Testis (tissue), 3 donors: Measurements from ENCODE around the gene WBP2. TPM values are rescaled to one million over a fixed set of nuclear protein-coding genes. Genes with fewer than 3 reads are reported as not detected.

ENCODE experiments used
- DNase-seq: peaks from one replicate; pipeline ENCODE4 v3.0.0-alpha.2; 2019
- H3K27ac ChIP-seq, 2 donors: fragments of 200-600 bp; sonication (generic); one replicate each; pipeline ENCODE4 v1.5.1; 2019
- H3K27me3 ChIP-seq: fragments of 200-600 bp; sonication (generic); one replicate; pipeline ENCODE4 v1.5.1; 2019
- H3K36me3 ChIP-seq: fragments of 200-600 bp; sonication (generic); one replicate; pipeline ENCODE4 v1.5.1; 2017; ENCODE audit warnings: low read depth; ENCODE audit errors: missing control alignments
- H3K4me1 ChIP-seq: fragments of 200-600 bp; sonication (generic); one replicate; pipeline ENCODE4 v1.5.1; 2019
- H3K4me3 ChIP-seq, 2 donors: fragments of 200-600 bp; sonication (generic); one replicate each; pipeline ENCODE4 v1.5.1; 2017 to 2019
- H3K9me3 ChIP-seq: fragments of 200-600 bp; sonication (generic); one replicate; pipeline ENCODE4 v1.5.1; 2017
- POLR2A ChIP-seq: fragments of 450-650 bp; IDR thresholded peaks from one replicate; pipeline ENCODE4 v1.6.1; 2017; ENCODE audit warnings: antibody characterized with exemption, mild to moderate bottlenecking, moderate library complexity
- WGBS, 2 donors: methylation state at CpG; one replicate each; pipeline ENCODE4 v1.1.5; 2018; 5-methylcytosine and 5-hydroxymethylcytosine counted together
- intact Hi-C: fragments of 100-400 bp; cut with DNase I; formaldehyde crosslinking; loops from one replicate; pipeline ENCODE4 v1.15.1; 2023; ENCODE audit warnings: low total_unique reads
- polyA plus RNA-seq: library from polyadenylated mRNA; stranded (reverse); fragments of 350-450 nt; fragmentation: Illumina TruSeq; extraction: RNeasy Lipid Tissue Mini Kit (QIAGEN cat#74804); gene quantifications from one replicate; pipeline ENCODE4 v1.2.3, GENCODE V29; 2014; ENCODE audit warnings: low read depth, low replicate concordance; ENCODE audit not compliant: insufficient read depth
- total RNA-seq, 2 donors: library from RNA; depleted of rRNA; stranded (reverse); fragments of >200 nt; gene quantifications; one replicate each; pipeline ENCODE4 v1.2.3, GENCODE V29; 2016
- TF ChIP-seq, protein P1 (sequence below), 3 experiments: fragments of 450-650 bp in 2 of 3; fragments of 200-600 bp in 1 of 3; sonication (generic) in 1 of 3; IDR thresholded peaks; one replicate each; pipeline ENCODE4 v1.5.1; 2016 to 2019; ENCODE audit warnings: antibody characterized with exemption in 3 of 3, mild to moderate bottlenecking in 2 of 3, moderate library complexity in 1 of 3

WBP2 gene
- total and polyA plus RNA-seq, 3 donors from 2014 or later, result 96.1 to 217 (median 127) TPM

- H3K27me3 ChIP-seq, result no peaks in the 10 kb centered on the region
- intact Hi-C loops, result no loop called here
- no peak overlapping the region for H3K27ac ChIP-seq
- TF ChIP-seq, protein P1, sequence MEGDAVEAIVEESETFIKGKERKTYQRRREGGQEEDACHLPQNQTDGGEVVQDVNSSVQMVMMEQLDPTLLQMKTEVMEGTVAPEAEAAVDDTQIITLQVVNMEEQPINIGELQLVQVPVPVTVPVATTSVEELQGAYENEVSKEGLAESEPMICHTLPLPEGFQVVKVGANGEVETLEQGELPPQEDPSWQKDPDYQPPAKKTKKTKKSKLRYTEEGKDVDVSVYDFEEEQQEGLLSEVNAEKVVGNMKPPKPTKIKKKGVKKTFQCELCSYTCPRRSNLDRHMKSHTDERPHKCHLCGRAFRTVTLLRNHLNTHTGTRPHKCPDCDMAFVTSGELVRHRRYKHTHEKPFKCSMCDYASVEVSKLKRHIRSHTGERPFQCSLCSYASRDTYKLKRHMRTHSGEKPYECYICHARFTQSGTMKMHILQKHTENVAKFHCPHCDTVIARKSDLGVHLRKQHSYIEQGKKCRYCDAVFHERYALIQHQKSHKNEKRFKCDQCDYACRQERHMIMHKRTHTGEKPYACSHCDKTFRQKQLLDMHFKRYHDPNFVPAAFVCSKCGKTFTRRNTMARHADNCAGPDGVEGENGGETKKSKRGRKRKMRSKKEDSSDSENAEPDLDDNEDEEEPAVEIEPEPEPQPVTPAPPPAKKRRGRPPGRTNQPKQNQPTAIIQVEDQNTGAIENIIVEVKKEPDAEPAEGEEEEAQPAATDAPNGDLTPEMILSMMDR (IDR thresholded peaks at IDR 0.05), result no peak
- TF ChIP-seq POLR2A, result no peak
- H3K4me1 ChIP-seq, result peaks cover 13% of the 10 kb centered on the region
- 87 to 92% methylated on average over 15 to 23 of the region's 23 CpGs for WGBS, 2 donors
- no peaks in the 10 kb centered on the region for H3K36me3 ChIP-seq
- H3K9me3 ChIP-seq, result no peaks in the 10 kb centered on the region
- no peak for DNase-seq
- H3K4me3 ChIP-seq, result no peak overlapping the region
These were observed 44.8 kb upstream of the WBP2 start for GRCh38 chr17:75899767-75900468.

DNA sequence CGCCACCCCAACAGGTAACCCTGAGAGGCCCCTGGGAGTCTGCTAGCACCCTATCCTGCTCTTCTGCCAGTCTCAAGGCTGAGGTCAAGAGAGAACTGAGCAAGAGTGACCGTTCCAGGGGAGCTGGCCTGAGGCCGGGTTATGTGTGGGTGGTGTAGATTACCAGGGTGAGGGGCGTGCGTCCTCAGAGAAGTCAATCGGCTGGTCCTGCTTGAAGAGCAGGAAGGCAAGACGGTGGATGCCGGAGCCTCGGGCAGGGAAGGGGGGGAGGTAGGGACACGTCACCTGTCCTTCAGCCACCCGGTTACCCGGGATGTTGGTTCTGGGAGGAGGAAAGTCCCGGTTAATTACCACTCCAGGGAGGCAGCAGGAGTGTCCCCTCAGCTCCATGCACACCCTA lies 44.2 kb upstream of the WBP2 start:
- WGBS, 2 donors, result 86 to 89% methylated on average over 8 to 13 of the region's 13 CpGs
- no peak overlapping the region for H3K27ac ChIP-seq
- no peak overlapping the region for H3K4me3 ChIP-seq
- TF ChIP-seq, protein P1 (IDR thresholded peaks at IDR 0.05), result no peak
- no peak for TF ChIP-seq POLR2A
- no peaks in the 10 kb centered on the region for H3K36me3 ChIP-seq
- H3K27me3 ChIP-seq, result no peaks in the 10 kb centered on the region
- peaks cover 18% of the 10 kb centered on the region for H3K4me1 ChIP-seq
- no peak for DNase-seq
- intact Hi-C loops, result no loop called here
- H3K9me3 ChIP-seq, result no peaks in the 10 kb centered on the region

GRCh38 chr17:75898791-75899190 lies 43.7 kb upstream of the WBP2 start:
- Histone ChIP-seq H3K9me3 (no peaks in the 10 kb centered on the region), H3K36me3 (no peaks in the 10 kb centered on the region), H3K4me1 (peaks cover 23% of the 10 kb centered on the region), H3K27ac (no peak overlapping the region), H3K27me3 (no peaks in the 10 kb centered on the region), H3K4me3 (no peak overlapping the region)
- no peak for TF ChIP-seq POLR2A
- TF ChIP-seq, protein P1 (IDR thresholded peaks at IDR 0.05), result no peak
- intact Hi-C loops, result no loop called here
- WGBS, 2 donors, result 92 to 95% methylated on average over 2 to 16 of the region's 16 CpGs
- no peak for DNase-seq

DNA sequence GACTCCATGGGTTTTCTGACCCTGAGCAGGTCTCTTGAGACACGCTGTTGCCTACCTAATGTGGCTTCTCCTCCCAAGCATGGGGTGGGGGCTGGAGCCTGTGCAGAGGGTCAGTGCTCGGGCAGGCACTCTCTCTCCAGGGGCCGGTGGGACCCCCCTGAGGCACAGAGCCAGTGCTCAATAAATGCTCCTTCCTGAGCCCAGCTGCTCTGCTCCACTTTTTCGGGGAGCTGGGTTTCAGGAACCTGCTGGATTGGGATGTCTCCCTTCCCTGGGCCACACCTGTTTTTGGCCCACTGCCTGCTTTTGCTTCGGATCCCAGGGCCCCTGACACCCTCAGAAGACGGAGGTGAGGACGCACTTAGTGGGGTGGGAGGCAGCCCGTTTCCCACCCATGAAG lies 42.9 kb upstream of the WBP2 start:
- Histone ChIP-seq H3K27ac (peak overlapping the region; percentile 85 to 89), H3K4me3 (no peak overlapping the region), H3K36me3 (no peaks in the 10 kb centered on the region), H3K4me1 (peaks cover 23% of the 10 kb centered on the region), H3K9me3 (no peaks in the 10 kb centered on the region), H3K27me3 (no peaks in the 10 kb centered on the region)
- TF ChIP-seq POLR2A, result no peak
- TF ChIP-seq, protein P1 (IDR thresholded peaks at IDR 0.05), result no peak
- DNase-seq, result no peak
- intact Hi-C loops, result no loop called here
- 78 to 82% methylated on average over 5 to 8 of the region's 8 CpGs for WGBS, 2 donors
